Retinal pigment epithelial cell (primary cell): Measurements from ENCODE around the gene CIAO2B.
"Not testable (repeated sequence)": the region's sequence is repeated elsewhere in the genome, so short reads cannot be mapped to it uniquely, and the experiment has no call there.

Source experiments
- DNase-seq: peaks from one replicate; pipeline ENCODE4 v3.0.0-alpha.2; 2010; ENCODE audit warnings: low read depth
- H3K4me3 ChIP-seq: 2 replicates; pipeline ENCODE4 v1.5.1; 2011; ENCODE audit warnings: mild to moderate bottlenecking, low read length, control low read depth, moderate library complexity
- TF ChIP-seq, protein P1 (sequence below): conservative IDR thresholded peaks from 2 replicates; pipeline ENCODE4 v1.5.1; 2011; ENCODE audit warnings: low read depth, low read length, control low read depth, inconsistent platforms

CIAO2B gene

DNA sequence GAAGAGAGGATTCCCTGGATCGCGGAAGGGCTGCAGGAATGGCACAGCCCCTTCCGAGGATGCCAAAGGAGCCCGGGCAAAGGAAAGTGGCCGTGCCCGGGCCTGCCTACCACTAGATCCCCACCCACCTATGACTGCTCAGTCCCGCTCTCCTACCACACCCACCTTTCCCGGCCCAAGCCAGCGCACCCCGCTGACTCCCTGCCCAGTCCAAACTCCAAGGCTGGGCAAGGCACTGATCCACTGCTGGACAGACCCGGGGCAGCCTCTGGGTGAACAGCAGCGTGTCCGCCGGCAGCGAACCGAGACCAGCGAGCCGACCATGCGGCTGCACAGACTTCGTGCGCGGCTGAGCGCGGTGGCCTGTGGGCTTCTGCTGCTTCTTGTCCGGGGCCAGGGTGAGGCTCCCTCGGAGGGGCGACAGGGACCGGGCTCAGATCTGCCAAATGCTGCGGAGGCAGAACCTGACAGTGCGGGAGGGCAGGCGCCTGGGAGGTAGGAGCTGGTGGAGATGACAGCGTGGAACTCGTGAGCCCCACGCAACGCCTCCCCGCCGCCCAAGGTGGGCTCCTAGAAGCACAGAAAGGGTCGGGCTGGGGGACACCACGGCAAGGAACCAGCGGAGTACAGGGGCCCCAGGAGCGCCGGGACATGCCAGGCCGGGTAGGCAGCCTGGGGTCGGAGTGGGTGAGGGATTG lies 1.3 kb upstream of the CIAO2B start, which contains the start of gene CES2:
Gene CES2 (plus strand): TSS at position 203 of the 698 bp plus-strand sequence. CDS start 120 bp downstream, at position 323.
- peak within 1 kb of the TSS; percentile 95 for H3K4me3 ChIP-seq
- DNase-seq: no peak
- TF ChIP-seq, protein P1, sequence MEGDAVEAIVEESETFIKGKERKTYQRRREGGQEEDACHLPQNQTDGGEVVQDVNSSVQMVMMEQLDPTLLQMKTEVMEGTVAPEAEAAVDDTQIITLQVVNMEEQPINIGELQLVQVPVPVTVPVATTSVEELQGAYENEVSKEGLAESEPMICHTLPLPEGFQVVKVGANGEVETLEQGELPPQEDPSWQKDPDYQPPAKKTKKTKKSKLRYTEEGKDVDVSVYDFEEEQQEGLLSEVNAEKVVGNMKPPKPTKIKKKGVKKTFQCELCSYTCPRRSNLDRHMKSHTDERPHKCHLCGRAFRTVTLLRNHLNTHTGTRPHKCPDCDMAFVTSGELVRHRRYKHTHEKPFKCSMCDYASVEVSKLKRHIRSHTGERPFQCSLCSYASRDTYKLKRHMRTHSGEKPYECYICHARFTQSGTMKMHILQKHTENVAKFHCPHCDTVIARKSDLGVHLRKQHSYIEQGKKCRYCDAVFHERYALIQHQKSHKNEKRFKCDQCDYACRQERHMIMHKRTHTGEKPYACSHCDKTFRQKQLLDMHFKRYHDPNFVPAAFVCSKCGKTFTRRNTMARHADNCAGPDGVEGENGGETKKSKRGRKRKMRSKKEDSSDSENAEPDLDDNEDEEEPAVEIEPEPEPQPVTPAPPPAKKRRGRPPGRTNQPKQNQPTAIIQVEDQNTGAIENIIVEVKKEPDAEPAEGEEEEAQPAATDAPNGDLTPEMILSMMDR: no peak

DNA sequence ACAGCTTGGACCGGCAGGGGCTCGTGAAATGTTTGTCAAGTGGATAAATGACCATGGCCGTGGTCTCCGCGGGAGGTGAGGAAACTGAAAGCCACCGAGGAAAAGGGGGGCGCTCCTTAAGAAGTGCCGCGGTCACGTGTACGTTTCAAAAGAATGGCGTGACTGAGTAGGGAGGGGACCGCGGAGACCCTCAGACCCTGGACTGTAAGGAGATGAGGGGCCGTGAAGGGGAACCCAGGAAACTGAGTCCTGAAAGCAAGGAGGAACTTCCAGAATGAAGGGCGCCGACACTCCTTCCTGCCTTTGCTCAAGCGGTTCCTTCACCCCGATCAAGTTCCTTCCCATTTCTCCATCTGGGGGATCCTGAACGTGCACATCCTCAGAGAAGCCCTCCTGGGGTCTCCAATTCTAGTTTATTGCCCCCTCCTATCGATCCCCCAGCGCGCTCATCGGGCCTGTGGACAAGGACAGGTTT lies 674 bp upstream of the CIAO2B start:
- DNase-seq: not testable (repeated sequence)
- H3K4me3 ChIP-seq: peak overlapping the region; percentile 95

DNA sequence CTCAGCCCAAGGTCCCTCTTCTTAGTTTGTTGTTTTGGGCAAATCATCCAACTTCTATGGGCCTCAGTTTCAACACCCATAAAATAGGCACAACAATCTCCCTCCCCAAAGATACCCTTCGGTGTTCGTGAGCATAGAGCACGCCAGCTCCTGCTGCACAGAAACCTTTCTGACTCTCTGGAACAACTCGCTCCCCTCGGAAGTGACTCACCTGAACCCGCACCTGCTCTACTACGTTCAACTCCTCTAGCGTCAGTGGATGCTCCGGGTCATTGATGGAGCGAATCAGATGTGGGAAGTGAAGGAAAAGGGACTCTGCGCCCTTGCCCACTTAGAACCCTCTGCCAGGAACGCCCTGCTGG lies 445 bp downstream of the CIAO2B start:
- TF ChIP-seq, protein P1: no peak
- H3K4me3 ChIP-seq: peak overlapping the region; percentile 95
- no peak for DNase-seq

DNA sequence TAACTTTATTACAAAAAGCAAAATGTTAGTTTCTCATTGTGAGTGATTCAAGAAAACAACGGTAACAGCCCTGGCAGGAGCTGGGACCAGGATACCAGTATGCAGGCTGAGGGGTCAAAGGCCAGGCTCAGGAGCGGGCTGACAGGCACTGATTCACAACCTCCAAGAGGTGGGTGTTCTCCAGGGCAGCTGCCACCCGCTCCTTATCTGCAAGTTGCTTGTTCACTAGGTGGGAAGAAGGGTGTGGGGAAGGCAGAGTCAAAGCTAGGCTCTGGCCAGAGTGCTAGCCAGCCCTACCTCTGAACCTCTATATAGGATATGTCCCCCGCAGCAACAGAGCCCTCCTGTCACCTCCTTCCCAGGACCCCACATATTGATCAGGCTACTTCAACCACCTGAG lies 2.1 kb downstream of the CIAO2B start:
- DNase-seq: no peak
- TF ChIP-seq, protein P1: no peak
- H3K4me3 ChIP-seq: no peak overlapping the region

DNA sequence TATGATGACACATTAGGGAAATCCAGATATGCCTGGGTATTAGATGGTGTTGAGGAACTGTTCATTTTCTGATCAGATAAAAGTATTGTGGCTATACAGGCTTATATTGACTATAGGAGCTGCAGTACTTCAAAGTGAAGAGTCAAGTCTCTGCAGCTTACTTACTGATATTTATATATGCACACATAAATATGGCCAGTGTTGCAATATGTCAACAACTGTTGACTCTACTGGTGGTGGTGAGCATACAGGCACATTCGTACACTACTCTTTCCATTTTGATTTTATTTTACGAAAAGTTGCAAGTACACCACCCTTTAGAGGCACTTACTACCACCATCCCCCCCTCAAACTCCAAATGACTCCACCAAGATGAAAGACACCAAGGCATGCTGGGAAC lies 2.5 kb downstream of the CIAO2B start:
- DNase-seq: no peak
- no peak overlapping the region for H3K4me3 ChIP-seq
- TF ChIP-seq, protein P1: no peak

DNA sequence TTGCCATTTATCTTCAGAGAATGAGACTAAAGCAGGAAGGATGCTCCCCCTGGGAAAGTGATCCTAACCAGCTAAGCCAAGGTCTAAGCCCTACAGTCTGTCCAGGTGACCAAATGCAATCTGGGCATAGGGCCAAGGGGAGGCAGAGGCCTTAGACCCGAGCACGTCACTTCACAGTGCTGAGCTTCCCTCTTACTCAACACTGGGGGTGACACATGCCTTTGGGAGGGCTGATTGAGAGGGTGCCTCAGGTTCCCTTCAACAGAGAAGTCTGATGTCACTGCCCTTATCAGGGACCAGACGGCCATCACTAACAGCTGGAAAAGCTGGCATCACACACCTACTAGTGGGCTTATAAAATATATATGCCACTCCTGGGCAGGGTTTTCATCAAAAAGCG lies 4.0 kb downstream of the CIAO2B start:
- TF ChIP-seq, protein P1: no peak
- no peak for DNase-seq
- H3K4me3 ChIP-seq: no peak overlapping the region

DNA sequence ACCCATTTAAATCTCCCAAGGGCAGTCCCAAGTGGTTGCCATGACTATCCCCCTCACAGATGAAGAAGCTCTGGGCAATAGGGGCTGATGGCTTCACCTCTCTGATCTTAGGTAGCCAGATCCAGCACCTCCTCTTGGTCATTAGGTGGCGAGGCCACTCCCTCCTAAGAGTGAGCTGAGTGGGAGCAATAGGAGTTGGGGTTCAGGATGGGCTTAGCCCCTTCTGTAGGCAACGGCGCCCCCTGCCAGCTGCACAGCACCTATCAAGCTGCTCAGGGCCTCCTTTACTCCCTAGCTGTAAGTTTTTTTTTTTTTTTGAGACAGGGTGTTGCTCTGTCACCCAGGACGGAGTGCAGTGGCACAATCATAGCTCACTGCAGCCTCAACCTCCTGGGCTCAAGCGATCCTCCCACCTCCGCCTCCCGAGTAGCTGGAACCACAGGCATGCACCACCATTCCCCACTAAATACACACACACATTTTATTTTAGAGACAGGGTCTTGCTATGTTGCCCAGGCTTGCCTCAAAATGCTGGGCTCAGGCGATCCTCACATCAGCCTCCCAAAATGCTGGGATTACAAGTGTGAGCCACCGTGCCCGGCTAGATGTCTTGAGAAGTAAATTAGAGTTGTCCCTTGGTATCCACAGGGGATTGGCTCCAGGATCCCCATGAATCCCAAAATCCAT lies 5.4 kb downstream of the CIAO2B start:
- H3K4me3 ChIP-seq: no peak overlapping the region
- DNase-seq: no peak
- TF ChIP-seq, protein P1: peak; percentile 73
